IMR-90 (cell line): Measurements from ENCODE around the gene NFAT5. TPM values are rescaled to one million over a fixed set of nuclear protein-coding genes. Genes with fewer than 3 reads are reported as not detected.

ENCODE experiments used
- ATAC-seq: fragments of 200-7000 bp; cut with Tn5 transposase; 2 replicates; pipeline ENCODE4 v1.9.1; 2020; ENCODE audit warnings: low read depth, mild to moderate bottlenecking, moderate library complexity
- BruUV-seq: library from RNA; stranded (reverse); fragments of 400-500 nt; replicated peaks from 2 replicates; lab custom pipeline; 2021; lab: Mats Ljungman, UMichigan
- CTCF ChIA-PET: fragments of 300-600 bp; formaldehyde crosslinking; extraction: SDS; loops from one replicate; lab custom pipeline; 2021; ENCODE audit warnings: antibody characterized with exemption; lab: Yijun Ruan, JAX
- POLR2A ChIA-PET: fragments of 300-600 bp; sonication (Branson Sonifier 250); formaldehyde crosslinking; loops from one replicate; lab custom pipeline; 2022; ENCODE audit warnings: antibody characterized with exemption; ENCODE audit not compliant: unreplicated experiment; lab: Charles Lee
- DNase-seq: peaks from one replicate; pipeline ENCODE4 v3.0.0; 2013
- H2AFZ ChIP-seq: replicated peaks from 2 replicates; pipeline ENCODE3; 2013; ENCODE audit warnings: low read length, mild to moderate bottlenecking; ENCODE audit not compliant: poor library complexity
- H2AK5ac ChIP-seq: 2 replicates; pipeline ENCODE4 v1.6.1; 2013; ENCODE audit warnings: low read depth, low read length, inconsistent platforms
- H2AK9ac ChIP-seq: replicated peaks from 2 replicates; pipeline ENCODE3; 2013; ENCODE audit warnings: mild to moderate bottlenecking, low read depth, low read length, moderate library complexity; ENCODE audit not compliant: poor library complexity
- H2BK120ac ChIP-seq: 2 replicates; pipeline ENCODE4 v1.6.1; 2013; ENCODE audit warnings: low read depth, low read length, inconsistent platforms
- H2BK15ac ChIP-seq: 3 replicates; pipeline ENCODE4 v1.6.1; 2013; ENCODE audit warnings: low read depth, low read length, inconsistent platforms
- H2BK20ac ChIP-seq: 2 replicates; pipeline ENCODE4 v1.6.1; 2013; ENCODE audit warnings: low read depth, mild to moderate bottlenecking, inconsistent platforms, low read length, moderate library complexity
- H2BK5ac ChIP-seq: 2 replicates; pipeline ENCODE4 v1.6.1; 2013; ENCODE audit warnings: mild to moderate bottlenecking, low read depth, low read length, inconsistent platforms; ENCODE audit not compliant: poor library complexity, severe bottlenecking
- H3K14ac ChIP-seq: replicated peaks from 2 replicates; pipeline ENCODE4 v1.6.1; 2013; ENCODE audit warnings: low read depth, low read length, inconsistent platforms
- H3K18ac ChIP-seq: 2 replicates; pipeline ENCODE4 v1.6.1; 2013; ENCODE audit warnings: low read depth, low read length, control low read depth
- H3K23ac ChIP-seq: 2 replicates; pipeline ENCODE4 v1.6.1; 2013; ENCODE audit warnings: low read depth, low read length, inconsistent platforms
- H3K27ac ChIP-seq: 2 replicates; pipeline ENCODE4 v1.5.1; 2013; ENCODE audit warnings: mild to moderate bottlenecking, control low read depth, low read length; ENCODE audit not compliant: insufficient read depth
- H3K27me3 ChIP-seq: 2 replicates; pipeline ENCODE4 v1.6.1; 2013; ENCODE audit warnings: low read length; ENCODE audit not compliant: control insufficient read depth, insufficient read depth
- H3K36me3 ChIP-seq: 2 replicates; pipeline ENCODE4 v1.6.1; 2013; ENCODE audit warnings: low read length, mixed read lengths; ENCODE audit not compliant: control insufficient read depth, insufficient read depth
- H3K4ac ChIP-seq: 2 replicates; pipeline ENCODE4 v1.6.1; 2013; ENCODE audit warnings: low read depth, low read length, inconsistent platforms
- H3K4me1 ChIP-seq: 2 replicates; pipeline ENCODE4 v1.6.1; 2013; ENCODE audit warnings: low read length, mixed read lengths; ENCODE audit not compliant: control insufficient read depth, insufficient read depth
- H3K4me2 ChIP-seq: 2 replicates; pipeline ENCODE4 v1.6.1; 2013; ENCODE audit warnings: low read depth, mild to moderate bottlenecking, control low read depth, low read length, moderate library complexity
- H3K4me3 ChIP-seq: 2 replicates; pipeline ENCODE4 v1.5.1; 2013; ENCODE audit warnings: low read depth, mild to moderate bottlenecking, control low read depth, low read length, moderate library complexity; ENCODE audit not compliant: insufficient read depth
- H3K56ac ChIP-seq: 2 replicates; pipeline ENCODE4 v1.6.1; 2013; ENCODE audit warnings: low read length, inconsistent platforms; ENCODE audit not compliant: insufficient read depth; ENCODE audit errors: extremely low read depth
- H3K79me1 ChIP-seq, 2 experiments: 2 replicates each; pipeline ENCODE4 v1.6.1; 2013; ENCODE audit warnings: low read length in 2 of 2, inconsistent platforms in 1 of 2, low read depth in 1 of 2
- H3K9ac ChIP-seq: 2 replicates; pipeline ENCODE4 v1.6.1; 2013; ENCODE audit warnings: low read depth, low read length, control low read depth
- H3K9me1 ChIP-seq: 2 replicates; pipeline ENCODE4 v1.6.1; 2013; ENCODE audit warnings: low read length, inconsistent platforms; ENCODE audit not compliant: insufficient read depth
- H3K9me3 ChIP-seq: 2 replicates; pipeline ENCODE4 v1.6.1; 2013; ENCODE audit warnings: low read length; ENCODE audit not compliant: control insufficient read depth, insufficient read depth
- H4K20me1 ChIP-seq: 2 replicates; pipeline ENCODE4 v1.6.1; 2013; ENCODE audit warnings: low read length, inconsistent platforms; ENCODE audit not compliant: insufficient read depth
- H4K5ac ChIP-seq: 2 replicates; pipeline ENCODE4 v1.6.1; 2013; ENCODE audit warnings: mild to moderate bottlenecking, low read depth, low read length, control low read depth
- H4K8ac ChIP-seq, 2 experiments: 2 replicates each; pipeline ENCODE4 v1.6.1; 2013; ENCODE audit warnings: low read depth in 2 of 2, low read length in 2 of 2, control low read depth in 1 of 2, inconsistent platforms in 1 of 2
- H4K91ac ChIP-seq: 2 replicates; pipeline ENCODE4 v1.6.1; 2013; ENCODE audit warnings: low read depth, low read length, inconsistent platforms; ENCODE audit not compliant: insufficient read depth
- BHLHE40 ChIP-seq: fragments of 150-350 bp; IDR thresholded peaks from 2 replicates; pipeline ENCODE4 v1.6.1; 2016; ENCODE audit warnings: mild to moderate bottlenecking, low read depth, low read length
- CEBPB ChIP-seq: IDR thresholded peaks from 2 replicates; pipeline ENCODE4 v1.6.1; 2012; ENCODE audit warnings: low read depth, low read length, improper control_type of control experiment
- MAFK ChIP-seq: IDR thresholded peaks from 2 replicates; pipeline ENCODE4 v1.6.1; 2012; ENCODE audit warnings: low read depth, low read length, improper control_type of control experiment
- MAZ ChIP-seq: IDR thresholded peaks from 2 replicates; pipeline ENCODE4 v1.6.1; 2012; ENCODE audit warnings: low read depth, mild to moderate bottlenecking, low read length, improper control_type of control experiment, moderate library complexity, borderline replicate concordance
- POLR2A ChIP-seq: IDR thresholded peaks from 2 replicates; pipeline ENCODE4 v1.6.1; 2012; ENCODE audit warnings: mild to moderate bottlenecking, low read depth, low read length
- RAD21 ChIP-seq: IDR thresholded peaks from 2 replicates; pipeline ENCODE4 v1.6.1; 2012; ENCODE audit warnings: low read length, improper control_type of control experiment
- RCOR1 ChIP-seq: IDR thresholded peaks from 2 replicates; pipeline ENCODE4 v1.6.1; 2012; ENCODE audit warnings: mild to moderate bottlenecking, low read length, improper control_type of control experiment; ENCODE audit not compliant: insufficient replicate concordance
- RFX5 ChIP-seq: IDR thresholded peaks from 2 replicates; pipeline ENCODE4 v1.8.0; 2012; ENCODE audit warnings: low read depth, mild to moderate bottlenecking, low read length, moderate library complexity
- SMC3 ChIP-seq: fragments of 150-350 bp; IDR thresholded peaks from 2 replicates; pipeline ENCODE4 v1.6.1; 2016; ENCODE audit warnings: low read depth, mild to moderate bottlenecking, antibody characterized with exemption, low read length, moderate library complexity
- USF2 ChIP-seq: fragments of 150-350 bp; IDR thresholded peaks from 2 replicates; pipeline ENCODE4 v1.6.1; 2017; ENCODE audit warnings: mild to moderate bottlenecking, antibody characterized with exemption, low read length, low read depth
- WGBS, 2 experiments: methylation state at CpG; one replicate each; pipeline versions ENCODE4 v1.1.5 to v1.1.7; 2013; ENCODE audit warnings: missing lambda C conversion rate in 2 of 2; ENCODE audit not compliant: insufficient read length in 1 of 2; ENCODE audit errors: extremely low coverage in 2 of 2; 5-methylcytosine and 5-hydroxymethylcytosine counted together
- dilution Hi-C: fragments of 300-500 bp; cut with HindIII; formaldehyde crosslinking; loops from one replicate; pipeline ENCODE4 v1.14.3; 2018; ENCODE audit warnings: low sequenced_read_pairs; ENCODE audit not compliant: unreplicated experiment
- in situ Hi-C: fragments of 300-500 bp; cut with MboI; formaldehyde crosslinking; loops from 3 replicates; pipeline ENCODE4 v1.14.3; 2019; ENCODE audit warnings: low sequenced_read_pairs, inconsistent platforms, mixed read lengths
- intact Hi-C: fragments of 100-400 bp; cut with micrococcal nuclease; formaldehyde crosslinking; loops from 2 replicates; pipeline ENCODE4 v1.10.0; 2022
- polyA plus RNA-seq, 3 experiments: library from polyadenylated mRNA; depleted of rRNA; stranded (reverse); fragments of >200 nt; gene quantifications; 2 replicates each; pipeline ENCODE4 v1.2.3, GENCODE V29; 2012; ENCODE audit warnings: low replicate concordance in 1 of 3
- total RNA-seq: library from RNA; depleted of rRNA; stranded (reverse); fragments of >200 nt; gene quantifications from 2 replicates; pipeline ENCODE4 v1.2.3, GENCODE V29; 2012

The NFAT5 gene
- total and polyA plus RNA-seq, 2 of the 4 experiments (the other 2 are of a cell fraction), result 10.9 to 20.1 TPM

- TF ChIP-seq MAZ (no peak), RFX5 (no peak), BHLHE40 (no peak), SMC3 (no peak), RCOR1 (no peak), RAD21 (no peak), USF2 (no peak), MAFK (no peak), POLR2A (no peak), CEBPB (no peak)
- H2AK5ac ChIP-seq, result no peak overlapping the region
- H3K27ac ChIP-seq, result no peak overlapping the region
- H3K9me3 ChIP-seq, result no peaks in the 10 kb centered on the region
- H3K4ac ChIP-seq, result no peak overlapping the region
- POLR2A ChIA-PET, result no interaction called here
- peaks cover 2% of the 10 kb centered on the region for H3K4me1 ChIP-seq
- H2AFZ ChIP-seq, result no peak overlapping the region
- H3K14ac ChIP-seq, result no peak overlapping the region
- DNase-seq (no peak), ATAC-seq (no peak)
- H2AK9ac ChIP-seq, result no peak overlapping the region
- no peak overlapping the region for H2BK5ac ChIP-seq
- H3K79me1 ChIP-seq, result peaks cover 30 to 47% of the 10 kb centered on the region in 2 experiments
- no peak overlapping the region for H3K18ac ChIP-seq
- peaks cover 5% of the 10 kb centered on the region; the same call in 1 of the 2 replicates for H3K9me1 ChIP-seq
- H2BK15ac ChIP-seq, result no peak overlapping the region
- no CpG with 5 or more reads among the region's 3 CpGs for WGBS, 2 experiments
- intact Hi-C loops, result loop anchor here (10.0 kb wide), 1 partner anchor 114 kb away; no protein-coding TSS in a partner anchor
- H3K56ac ChIP-seq, result no peak overlapping the region
- no peak overlapping the region for H4K8ac ChIP-seq
- H3K9ac ChIP-seq, result no peak overlapping the region
- BruUV-seq, result no TSS peak
- no peak overlapping the region for H3K4me3 ChIP-seq
- H4K5ac ChIP-seq, result no peak overlapping the region
- H4K20me1 ChIP-seq, result peaks cover 4% of the 10 kb centered on the region; the same call in 1 of the 2 replicates
- peaks cover 28% of the 10 kb centered on the region for H3K36me3 ChIP-seq
- CTCF ChIA-PET, result no interaction called here
- H3K23ac ChIP-seq, result no peak overlapping the region
- no peak overlapping the region for H2BK120ac ChIP-seq
- no peak overlapping the region for H2BK20ac ChIP-seq
- no peak overlapping the region for H4K91ac ChIP-seq
- dilution Hi-C loops, result no loop called here
- in situ Hi-C loops, result no loop called here
- H3K27me3 ChIP-seq, result no peaks in the 10 kb centered on the region
- no peak overlapping the region for H3K4me2 ChIP-seq
Observed at GRCh38 chr16:69698404-69698803, 132.6 kb downstream of the NFAT5 start.
